SH-SY5Y (cell line): ENCODE data around the gene KCNH4.

ENCODE experiments used
- GATA2 ChIP-seq: IDR thresholded peaks from 2 replicates; pipeline ENCODE4 v1.6.1; 2011; ENCODE audit warnings: mild to moderate bottlenecking, low read depth, low read length
- GATA3 ChIP-seq: IDR thresholded peaks from 2 replicates; pipeline ENCODE4 v1.6.1; 2011; ENCODE audit warnings: low read depth, mild to moderate bottlenecking, low read length, moderate library complexity

DNA sequence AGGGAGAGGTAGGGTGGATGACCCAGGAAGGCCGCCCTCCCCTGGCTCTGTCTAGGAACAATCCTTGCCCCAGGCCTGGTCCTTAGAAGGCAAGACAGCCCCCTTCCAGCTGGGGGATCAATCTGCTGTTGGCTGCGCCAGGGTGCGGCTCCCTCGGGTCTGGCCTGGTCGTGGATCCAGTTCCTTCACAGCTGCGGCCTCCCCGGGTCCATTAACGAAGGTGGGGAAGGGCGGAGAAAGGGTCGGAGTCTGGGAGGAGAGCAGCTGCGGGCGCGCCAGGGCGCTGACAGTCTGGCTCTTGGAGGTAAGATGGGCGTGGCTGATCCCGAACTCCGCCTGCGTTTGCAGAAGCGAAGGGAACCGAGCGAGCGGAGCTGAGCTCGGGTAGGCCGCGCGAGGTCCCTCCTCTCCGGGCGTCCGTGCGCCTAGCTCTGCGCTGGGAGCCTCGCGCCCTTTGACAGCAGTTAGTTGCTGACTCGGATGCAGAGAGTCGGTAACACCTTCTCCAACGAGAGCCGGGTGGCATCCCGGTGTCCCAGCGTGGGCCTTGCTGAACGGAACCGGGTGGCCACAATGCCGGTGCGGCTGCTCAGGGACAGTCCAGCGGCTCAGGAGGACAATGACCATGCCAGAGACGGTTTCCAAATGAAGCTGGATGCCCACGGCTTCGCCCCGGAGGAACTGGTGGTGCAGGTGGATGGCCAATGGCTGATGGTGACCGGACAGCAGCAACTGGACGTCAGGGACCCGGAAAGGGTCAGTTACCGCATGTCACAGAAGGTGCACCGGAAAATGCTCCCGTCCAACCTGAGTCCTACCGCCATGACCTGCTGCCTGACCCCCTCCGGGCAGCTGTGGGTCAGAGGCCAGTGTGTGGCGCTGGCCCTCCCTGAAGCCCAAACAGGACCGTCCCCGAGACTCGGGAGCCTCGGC lies 58.3 kb downstream of the KCNH4 start, which contains the start of gene HSPB9:
- TF ChIP-seq GATA2 (no peak), GATA3 (no peak)
